Caco-2 (cell line): ENCODE measurements around the gene BRAT1. TPM values are rescaled to one million over a fixed set of nuclear protein-coding genes. Genes with fewer than 3 reads are reported as not detected.

ENCODE experiments used
- BruUV-seq: library from RNA; stranded (reverse); fragments of 400-500 nt; replicated peaks from 2 replicates; lab custom pipeline; 2021; lab: Mats Ljungman, UMichigan
- CTCF ChIA-PET: fragments of 300-600 bp; sonication (Branson Sonifier 250); formaldehyde crosslinking; loops from one replicate; lab custom pipeline; 2022; ENCODE audit warnings: antibody characterized with exemption; lab: Charles Lee
- POLR2A ChIA-PET: fragments of 300-600 bp; sonication (Branson Sonifier 250); formaldehyde crosslinking; loops from one replicate; lab custom pipeline; 2022; ENCODE audit warnings: antibody characterized with exemption; lab: Charles Lee
- DNase-seq, 2 experiments: peaks; one replicate each; pipeline versions ENCODE4 v3.0.0 to v3.0.0-alpha.2; 2020 to 2022
- H3K27me3 ChIP-seq: replicated peaks from 2 replicates; pipeline ENCODE4 v1.6.0; 2011; ENCODE audit warnings: low read length; ENCODE audit not compliant: control insufficient read depth, insufficient read depth
- H3K36me3 ChIP-seq: 2 replicates; pipeline ENCODE4 v1.5.1; 2011; ENCODE audit warnings: low read length; ENCODE audit not compliant: control insufficient read depth, insufficient read depth
- H3K4me1 ChIP-seq: fragments of 250-450 bp; sonication (Bioruptor Pico); 2 replicates; pipeline ENCODE4 v1.5.1; 2020; ENCODE audit warnings: mild to moderate bottlenecking
- H3K4me3 ChIP-seq: 2 replicates; pipeline ENCODE4 v1.5.1; 2011; ENCODE audit warnings: low read depth, mild to moderate bottlenecking, control low read depth, low read length
- H3K9me3 ChIP-seq: fragments of 250-450 bp; sonication (Bioruptor Pico); 2 replicates; pipeline ENCODE4 v1.5.1; 2020; ENCODE audit warnings: mild to moderate bottlenecking, moderate library complexity
- H3K27ac Mint-ChIP-seq: one replicate; pipeline ENCODE4 v1.8.0; 2022; ENCODE audit warnings: mixed read lengths; ENCODE audit not compliant: unreplicated experiment
- H3K27me3 Mint-ChIP-seq: one replicate; pipeline ENCODE4 v1.8.0; 2022; ENCODE audit warnings: mixed read lengths; ENCODE audit not compliant: insufficient read depth, unreplicated experiment
- H3K36me3 Mint-ChIP-seq: one replicate; pipeline ENCODE4 v1.8.0; 2022; ENCODE audit warnings: mild to moderate bottlenecking, mixed read lengths; ENCODE audit not compliant: insufficient read depth, unreplicated experiment
- H3K4me1 Mint-ChIP-seq: one replicate; pipeline ENCODE4 v1.8.0; 2022; ENCODE audit warnings: low read depth, mixed read lengths; ENCODE audit not compliant: unreplicated experiment
- H3K4me3 Mint-ChIP-seq: one replicate; pipeline ENCODE4 v1.8.0; 2022; ENCODE audit warnings: mild to moderate bottlenecking, moderate library complexity, mixed read lengths; ENCODE audit not compliant: unreplicated experiment
- H3K9me3 Mint-ChIP-seq: one replicate; pipeline ENCODE4 v1.8.0; 2022; ENCODE audit warnings: mixed read lengths; ENCODE audit not compliant: unreplicated experiment
- CTCF ChIP-seq, 2 experiments: fragments of 200-600 bp in 1 of 2; IDR thresholded peaks; 1 replicate in 1 of 2; 2 replicates in 1 of 2; pipeline versions ENCODE4 v1.5.1 to v1.8.0; 2011 to 2022; ENCODE audit warnings: antibody characterized with exemption in 1 of 2, control low read depth in 1 of 2, inconsistent platforms in 1 of 2, low read depth in 1 of 2, low read length in 1 of 2, mild to moderate bottlenecking in 1 of 2, moderate library complexity in 1 of 2; ENCODE audit not compliant: insufficient read depth in 1 of 2, severe bottlenecking in 1 of 2, unreplicated experiment in 1 of 2
- intact Hi-C: fragments of 100-400 bp; cut with micrococcal nuclease; formaldehyde crosslinking; loops from one replicate; pipeline ENCODE4 v1.10.0; 2022; ENCODE audit not compliant: unreplicated experiment
- total RNA-seq: library from RNA; stranded (reverse); gene quantifications from 2 replicates; pipeline ENCODE4 v1.2.3, GENCODE V29; 2022

Gene BRAT1
- total RNA-seq, 1 experiment from 2014 or later = 33.5 TPM

- Mint-ChIP-seq H3K4me1 (no peaks in the 10 kb centered on the region), H3K27ac (no peak overlapping the region), H3K4me3 (no peak overlapping the region), H3K27me3 (no peaks in the 10 kb centered on the region), H3K9me3 (no peaks in the 10 kb centered on the region), H3K36me3 (peaks cover 66% of the 10 kb centered on the region)
- intact Hi-C loops = no loop called here
- H3K27me3 ChIP-seq = no peaks in the 10 kb centered on the region
- no TSS peak for BruUV-seq
- no peak for DNase-seq
- ChIA-PET POLR2A (no interaction called here), CTCF (no interaction called here)
- no peaks in the 10 kb centered on the region for H3K9me3 ChIP-seq
- no peaks in the 10 kb centered on the region for H3K4me1 ChIP-seq
- no peaks in the 10 kb centered on the region; the same call in none of the 2 replicates for H3K36me3 ChIP-seq
- no peak overlapping the region for H3K4me3 ChIP-seq
- no peak for TF ChIP-seq CTCF (IDR thresholded peaks at IDR 0.05; ENCODE audit: insufficient read depth in 1 of 2, low read depth in 1 of 2, low read length in 1 of 2, severe bottlenecking in 1 of 2, unreplicated experiment in 1 of 2)
Measured at GRCh38 chr7:2546776-2547586, 8.3 kb downstream of the BRAT1 start.

GRCh38 chr7:2545746-2546425, 9.4 kb downstream of the BRAT1 start:
- CTCF ChIA-PET = no interaction called here
- Histone ChIP-seq H3K36me3 (no peaks in the 10 kb centered on the region; the same call in none of the 2 replicates), H3K4me3 (no peak overlapping the region), H3K9me3 (no peaks in the 10 kb centered on the region), H3K27me3 (no peaks in the 10 kb centered on the region), H3K4me1 (no peaks in the 10 kb centered on the region)
- H3K4me3 Mint-ChIP-seq = no peak overlapping the region
- BruUV-seq = no TSS peak
- no peaks in the 10 kb centered on the region for H3K27me3 Mint-ChIP-seq
- no peak for DNase-seq
- no peaks in the 10 kb centered on the region for H3K4me1 Mint-ChIP-seq
- no peak overlapping the region for H3K27ac Mint-ChIP-seq
- H3K9me3 Mint-ChIP-seq = no peaks in the 10 kb centered on the region
- no peak for TF ChIP-seq CTCF (IDR thresholded peaks at IDR 0.05; ENCODE audit: insufficient read depth in 1 of 2, low read depth in 1 of 2, low read length in 1 of 2, severe bottlenecking in 1 of 2, unreplicated experiment in 1 of 2)
- POLR2A ChIA-PET = no interaction called here
- intact Hi-C loops = no loop called here
- H3K36me3 Mint-ChIP-seq = peaks cover 63% of the 10 kb centered on the region

- Mint-ChIP-seq H3K27me3 (no peaks in the 10 kb centered on the region), H3K4me1 (no peaks in the 10 kb centered on the region), H3K27ac (no peak overlapping the region), H3K36me3 (peaks cover 52% of the 10 kb centered on the region), H3K9me3 (no peaks in the 10 kb centered on the region), H3K4me3 (no peak overlapping the region)
- CTCF ChIA-PET = no interaction called here
- H3K36me3 ChIP-seq = no peaks in the 10 kb centered on the region; the same call in none of the 2 replicates
- no peak for TF ChIP-seq CTCF (IDR thresholded peaks at IDR 0.05; ENCODE audit: insufficient read depth in 1 of 2, low read depth in 1 of 2, low read length in 1 of 2, severe bottlenecking in 1 of 2, unreplicated experiment in 1 of 2)
- DNase-seq = no peak
- BruUV-seq = no TSS peak
- intact Hi-C loops = no loop called here
- H3K4me1 ChIP-seq = no peaks in the 10 kb centered on the region
- no peak overlapping the region for H3K4me3 ChIP-seq
- POLR2A ChIA-PET = no interaction called here
- no peaks in the 10 kb centered on the region for H3K27me3 ChIP-seq
- no peaks in the 10 kb centered on the region for H3K9me3 ChIP-seq
Measured at GRCh38 chr7:2544541-2545188, 10.7 kb downstream of the BRAT1 start.
